ENCODE results near the gene HELZ.
"Not testable (repeated sequence)": the region's sequence is repeated elsewhere in the genome, so short reads cannot be mapped to it uniquely, and the experiment has no call there.

HELZ gene

DNA sequence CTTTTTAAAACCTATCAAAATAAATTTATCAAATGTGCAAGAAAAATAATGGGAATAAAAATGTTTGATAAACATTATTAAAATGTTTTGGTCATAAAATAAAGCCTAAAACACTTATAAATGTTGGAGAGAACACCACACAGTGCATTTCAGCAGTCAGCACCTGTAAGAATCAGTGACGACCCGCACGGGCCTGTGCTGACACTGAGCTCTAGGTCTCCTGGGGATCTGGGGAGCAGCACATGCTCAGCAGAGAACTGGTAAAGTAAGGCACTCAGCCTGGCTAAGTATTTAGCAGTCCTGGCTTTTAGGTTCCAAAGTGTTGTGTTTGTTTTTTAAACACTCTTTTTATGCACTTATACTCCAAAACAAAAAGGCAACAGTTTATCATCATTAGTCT lies 46.9 kb downstream of the HELZ start:
- DNase-seq: no peak
- no peaks in the 10 kb centered on the region for H3K4me1 ChIP-seq (ENCODE audit: control insufficient read depth, insufficient read depth, low read length, poor library complexity, severe bottlenecking)
- H3K27me3 ChIP-seq (replicated peaks; ENCODE audit: control insufficient read depth, insufficient read depth, low read length, poor library complexity, severe bottlenecking): no peaks in the 10 kb centered on the region
- no peak overlapping the region for H3K27ac ChIP-seq (ENCODE audit: insufficient read depth, low read length, poor library complexity, severe bottlenecking)
- peaks cover 40% of the 10 kb centered on the region for H3K36me3 ChIP-seq (ENCODE audit: control insufficient read depth, insufficient read depth, low read length)
- H3K9me3 ChIP-seq (ENCODE audit: control insufficient read depth, low read length): no peaks in the 10 kb centered on the region
- H3K4me3 ChIP-seq (ENCODE audit: insufficient read depth, low read depth, low read length, poor library complexity, severe bottlenecking): no peak overlapping the region

DNA sequence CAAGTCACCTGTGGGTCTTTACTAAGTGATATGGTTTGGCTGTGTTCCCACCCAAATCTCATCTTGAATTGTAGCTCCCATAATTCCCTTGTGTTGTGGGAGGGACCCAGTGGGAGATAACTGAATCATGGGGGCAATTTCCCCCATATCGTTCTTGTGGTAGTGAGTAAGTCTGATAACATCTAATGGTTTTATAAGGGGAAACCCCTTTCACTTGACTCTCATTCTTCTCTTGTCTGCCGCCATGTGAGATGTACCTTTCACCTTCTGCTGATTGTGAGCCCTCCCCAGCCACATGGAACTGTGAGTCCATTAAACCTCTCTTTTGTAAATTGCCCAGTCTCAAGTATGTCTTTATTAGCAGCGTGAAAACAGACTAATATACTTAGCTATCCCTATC lies 48.0 kb downstream of the HELZ start:
- not testable (repeated sequence) for H3K27ac ChIP-seq (ENCODE audit: insufficient read depth, low read length, poor library complexity, severe bottlenecking); H3K27me3 ChIP-seq (replicated peaks; ENCODE audit: control insufficient read depth, insufficient read depth, low read length, poor library complexity, severe bottlenecking); H3K4me1 ChIP-seq (ENCODE audit: control insufficient read depth, insufficient read depth, low read length, poor library complexity, severe bottlenecking); H3K4me3 ChIP-seq (ENCODE audit: insufficient read depth, low read depth, low read length, poor library complexity, severe bottlenecking); DNase-seq; H3K9me3 ChIP-seq (ENCODE audit: control insufficient read depth, low read length)
- peaks cover 35% of the 10 kb centered on the region for H3K36me3 ChIP-seq (ENCODE audit: control insufficient read depth, insufficient read depth, low read length)

DNA sequence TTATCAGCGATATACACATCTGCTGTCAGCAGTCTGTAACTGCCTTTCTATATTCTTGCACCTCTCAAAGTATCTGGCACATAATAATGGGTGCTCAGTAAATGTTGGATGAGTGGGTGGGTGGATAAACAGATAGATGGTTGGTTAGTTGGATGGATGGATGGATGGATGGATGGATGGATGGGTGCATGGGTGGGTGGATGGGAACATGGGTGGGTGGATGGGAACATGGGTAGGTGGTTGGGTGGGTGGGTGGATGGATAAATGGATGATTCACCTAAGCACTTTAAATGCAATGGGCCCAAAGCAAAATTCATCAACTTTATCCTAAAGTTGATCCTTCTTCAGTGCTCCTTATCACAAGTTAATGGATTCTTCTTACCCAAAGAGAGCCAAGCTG lies 48.6 kb downstream of the HELZ start:
- no peak overlapping the region for H3K4me3 ChIP-seq (ENCODE audit: insufficient read depth, low read depth, low read length, poor library complexity, severe bottlenecking)
- no peaks in the 10 kb centered on the region for H3K4me1 ChIP-seq (ENCODE audit: control insufficient read depth, insufficient read depth, low read length, poor library complexity, severe bottlenecking)
- H3K27ac ChIP-seq (ENCODE audit: insufficient read depth, low read length, poor library complexity, severe bottlenecking): no peak overlapping the region
- DNase-seq: no peak
- H3K36me3 ChIP-seq (ENCODE audit: control insufficient read depth, insufficient read depth, low read length): peaks cover 35% of the 10 kb centered on the region
- no peaks in the 10 kb centered on the region for H3K27me3 ChIP-seq (replicated peaks; ENCODE audit: control insufficient read depth, insufficient read depth, low read length, poor library complexity, severe bottlenecking)
- H3K9me3 ChIP-seq (ENCODE audit: control insufficient read depth, low read length): no peaks in the 10 kb centered on the region

DNA sequence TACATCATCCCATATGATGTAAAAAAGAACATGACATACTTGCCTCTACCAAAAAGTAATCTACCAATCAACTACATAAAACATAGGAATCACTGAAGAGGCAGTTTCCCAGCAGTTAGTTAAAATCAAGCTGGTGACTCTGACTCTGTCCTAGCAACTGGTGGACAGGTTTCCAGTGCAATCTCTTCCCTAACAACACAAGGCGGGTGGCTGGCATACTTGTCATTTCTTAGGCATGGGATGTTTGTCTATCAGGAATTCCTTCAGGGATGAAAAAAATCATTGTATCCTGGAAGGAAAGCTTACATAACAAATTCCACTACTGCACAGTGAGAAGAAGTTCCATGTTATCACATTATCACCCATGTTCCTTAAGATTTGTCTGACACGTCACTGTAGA lies 50.9 kb downstream of the HELZ start:
- DNase-seq: no peak
- Histone ChIP-seq H3K9me3 (ENCODE audit: control insufficient read depth, low read length) (no peaks in the 10 kb centered on the region), H3K4me1 (ENCODE audit: control insufficient read depth, insufficient read depth, low read length, poor library complexity, severe bottlenecking) (no peaks in the 10 kb centered on the region), H3K36me3 (ENCODE audit: control insufficient read depth, insufficient read depth, low read length) (peaks cover 17% of the 10 kb centered on the region), H3K4me3 (ENCODE audit: insufficient read depth, low read depth, low read length, poor library complexity, severe bottlenecking) (no peak overlapping the region), H3K27ac (ENCODE audit: insufficient read depth, low read length, poor library complexity, severe bottlenecking) (no peak overlapping the region), H3K27me3 (replicated peaks; ENCODE audit: control insufficient read depth, insufficient read depth, low read length, poor library complexity, severe bottlenecking) (no peaks in the 10 kb centered on the region)

DNA sequence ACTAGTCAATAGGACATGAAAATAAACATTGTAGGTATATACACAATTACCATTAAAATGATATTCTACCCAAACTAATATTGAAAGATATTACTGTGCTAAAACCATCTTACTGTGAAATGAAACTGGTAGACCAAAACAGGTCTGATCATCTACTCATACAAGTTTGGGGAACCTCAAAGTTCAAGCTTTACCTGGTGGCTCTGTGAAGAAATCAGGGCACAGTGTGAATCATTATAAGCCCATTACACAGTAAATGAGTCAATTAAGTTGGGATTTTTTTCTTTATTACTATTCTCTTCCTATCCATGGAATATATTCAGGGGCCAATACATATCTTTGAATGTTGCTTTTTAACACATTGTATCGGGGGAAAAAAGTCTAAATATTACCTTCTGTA lies 57.1 kb downstream of the HELZ start:
- Histone ChIP-seq H3K4me1 (ENCODE audit: control insufficient read depth, insufficient read depth, low read length, poor library complexity, severe bottlenecking) (no peaks in the 10 kb centered on the region), H3K36me3 (ENCODE audit: control insufficient read depth, insufficient read depth, low read length) (peaks cover 9% of the 10 kb centered on the region), H3K27me3 (replicated peaks; ENCODE audit: control insufficient read depth, insufficient read depth, low read length, poor library complexity, severe bottlenecking) (no peaks in the 10 kb centered on the region), H3K9me3 (ENCODE audit: control insufficient read depth, low read length) (no peaks in the 10 kb centered on the region), H3K27ac (ENCODE audit: insufficient read depth, low read length, poor library complexity, severe bottlenecking) (no peak overlapping the region), H3K4me3 (ENCODE audit: insufficient read depth, low read depth, low read length, poor library complexity, severe bottlenecking) (no peak overlapping the region)
- no peak for DNase-seq

DNA sequence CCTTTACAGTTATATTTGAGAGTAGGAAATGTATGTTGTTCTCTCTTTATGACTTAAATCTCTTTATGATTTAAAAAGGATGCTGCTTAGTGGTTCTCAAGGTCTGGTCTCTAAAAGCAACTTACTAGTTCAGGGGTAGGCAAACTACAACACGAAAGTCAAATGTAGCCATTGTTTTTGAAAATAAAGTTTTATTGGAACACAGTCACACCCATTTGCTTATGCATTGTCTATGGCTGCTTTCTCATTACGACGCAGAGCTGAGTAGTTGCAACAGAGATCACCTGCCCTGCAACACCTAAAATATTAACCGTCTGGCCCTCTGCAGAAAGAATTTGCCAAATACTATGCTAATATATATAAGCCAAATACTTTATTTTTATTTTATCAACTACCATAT lies 58.2 kb downstream of the HELZ start:
- no peaks in the 10 kb centered on the region for H3K27me3 ChIP-seq (replicated peaks; ENCODE audit: control insufficient read depth, insufficient read depth, low read length, poor library complexity, severe bottlenecking)
- DNase-seq: no peak
- no peaks in the 10 kb centered on the region for H3K4me1 ChIP-seq (ENCODE audit: control insufficient read depth, insufficient read depth, low read length, poor library complexity, severe bottlenecking)
- H3K27ac ChIP-seq (ENCODE audit: insufficient read depth, low read length, poor library complexity, severe bottlenecking): no peak overlapping the region
- no peak overlapping the region for H3K4me3 ChIP-seq (ENCODE audit: insufficient read depth, low read depth, low read length, poor library complexity, severe bottlenecking)
- H3K36me3 ChIP-seq (ENCODE audit: control insufficient read depth, insufficient read depth, low read length): peaks cover 9% of the 10 kb centered on the region
- no peaks in the 10 kb centered on the region for H3K9me3 ChIP-seq (ENCODE audit: control insufficient read depth, low read length)

DNA sequence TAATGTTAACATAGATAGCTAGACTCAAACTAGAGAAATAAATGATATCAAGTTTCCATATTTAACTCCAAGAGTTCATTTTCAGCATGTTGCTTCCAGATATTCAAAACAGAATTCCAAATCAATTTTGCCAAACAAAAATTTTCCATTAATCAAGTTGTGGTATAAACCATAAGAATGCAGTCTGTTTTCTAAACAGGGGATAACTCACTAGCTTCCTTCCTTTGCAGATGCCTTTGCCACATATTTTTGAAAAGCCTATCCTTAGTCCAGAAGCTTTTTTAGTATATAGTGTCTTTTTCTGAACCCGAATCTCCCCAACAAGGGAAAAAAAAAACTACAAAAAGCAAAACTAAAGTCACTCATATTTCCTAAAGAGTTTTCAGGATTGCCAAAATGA lies 61.5 kb downstream of the HELZ start:
- Histone ChIP-seq H3K9me3 (ENCODE audit: control insufficient read depth, low read length) (no peaks in the 10 kb centered on the region), H3K4me1 (ENCODE audit: control insufficient read depth, insufficient read depth, low read length, poor library complexity, severe bottlenecking) (no peaks in the 10 kb centered on the region), H3K4me3 (ENCODE audit: insufficient read depth, low read depth, low read length, poor library complexity, severe bottlenecking) (no peak overlapping the region), H3K36me3 (ENCODE audit: control insufficient read depth, insufficient read depth, low read length) (peaks cover 7% of the 10 kb centered on the region), H3K27ac (ENCODE audit: insufficient read depth, low read length, poor library complexity, severe bottlenecking) (no peak overlapping the region), H3K27me3 (replicated peaks; ENCODE audit: control insufficient read depth, insufficient read depth, low read length, poor library complexity, severe bottlenecking) (no peaks in the 10 kb centered on the region)
- no peak for DNase-seq

DNA sequence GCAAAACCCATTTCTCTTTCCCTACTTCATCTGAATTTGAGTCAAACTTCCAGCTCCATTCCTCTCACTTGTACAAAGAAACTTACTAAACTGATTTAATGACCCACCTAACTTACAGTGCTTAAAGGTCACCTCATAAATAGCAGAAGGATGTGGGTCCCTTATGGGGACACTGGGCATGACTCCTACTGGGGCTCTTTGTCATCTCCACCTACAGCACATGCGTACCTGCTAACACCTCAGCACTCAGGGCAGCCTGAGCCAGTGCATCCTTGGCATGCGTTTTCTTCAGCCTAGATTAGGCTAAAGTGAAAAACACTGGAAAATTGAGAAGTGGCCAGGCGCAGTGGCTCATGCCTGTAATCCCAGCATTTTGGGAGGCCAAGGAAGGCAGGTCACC lies 63.2 kb downstream of the HELZ start:
- no peak for DNase-seq
- Histone ChIP-seq H3K27me3 (replicated peaks; ENCODE audit: control insufficient read depth, insufficient read depth, low read length, poor library complexity, severe bottlenecking) (no peaks in the 10 kb centered on the region), H3K27ac (ENCODE audit: insufficient read depth, low read length, poor library complexity, severe bottlenecking) (no peak overlapping the region), H3K4me1 (ENCODE audit: control insufficient read depth, insufficient read depth, low read length, poor library complexity, severe bottlenecking) (no peaks in the 10 kb centered on the region), H3K9me3 (ENCODE audit: control insufficient read depth, low read length) (no peaks in the 10 kb centered on the region), H3K4me3 (ENCODE audit: insufficient read depth, low read depth, low read length, poor library complexity, severe bottlenecking) (no peak overlapping the region), H3K36me3 (ENCODE audit: control insufficient read depth, insufficient read depth, low read length) (peaks cover 11% of the 10 kb centered on the region)

DNA sequence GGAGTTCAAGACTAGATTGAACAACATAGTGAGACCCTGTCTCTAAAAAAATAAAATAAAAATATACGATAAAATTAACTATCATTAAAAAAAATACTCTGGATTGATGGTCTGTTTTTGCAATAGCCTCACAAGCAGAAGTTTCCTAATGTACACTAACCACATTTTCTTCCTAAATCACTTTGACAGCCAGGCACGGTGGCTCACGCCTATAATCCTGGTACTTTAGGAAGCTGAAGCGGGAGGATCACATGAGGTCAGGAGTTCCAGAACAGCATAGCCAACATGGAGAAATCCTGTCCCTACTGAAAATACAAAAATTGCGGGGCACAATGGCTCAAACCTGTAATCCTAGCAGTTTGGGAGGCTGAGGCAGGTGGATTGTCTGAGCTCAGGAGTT lies 64.7 kb downstream of the HELZ start:
- H3K4me3 ChIP-seq (ENCODE audit: insufficient read depth, low read depth, low read length, poor library complexity, severe bottlenecking): no peak overlapping the region
- DNase-seq: no peak
- no peaks in the 10 kb centered on the region for H3K9me3 ChIP-seq (ENCODE audit: control insufficient read depth, low read length)
- no peaks in the 10 kb centered on the region for H3K4me1 ChIP-seq (ENCODE audit: control insufficient read depth, insufficient read depth, low read length, poor library complexity, severe bottlenecking)
- H3K27ac ChIP-seq (ENCODE audit: insufficient read depth, low read length, poor library complexity, severe bottlenecking): no peak overlapping the region
- H3K36me3 ChIP-seq (ENCODE audit: control insufficient read depth, insufficient read depth, low read length): peaks cover 18% of the 10 kb centered on the region
- no peaks in the 10 kb centered on the region for H3K27me3 ChIP-seq (replicated peaks; ENCODE audit: control insufficient read depth, insufficient read depth, low read length, poor library complexity, severe bottlenecking)

DNA sequence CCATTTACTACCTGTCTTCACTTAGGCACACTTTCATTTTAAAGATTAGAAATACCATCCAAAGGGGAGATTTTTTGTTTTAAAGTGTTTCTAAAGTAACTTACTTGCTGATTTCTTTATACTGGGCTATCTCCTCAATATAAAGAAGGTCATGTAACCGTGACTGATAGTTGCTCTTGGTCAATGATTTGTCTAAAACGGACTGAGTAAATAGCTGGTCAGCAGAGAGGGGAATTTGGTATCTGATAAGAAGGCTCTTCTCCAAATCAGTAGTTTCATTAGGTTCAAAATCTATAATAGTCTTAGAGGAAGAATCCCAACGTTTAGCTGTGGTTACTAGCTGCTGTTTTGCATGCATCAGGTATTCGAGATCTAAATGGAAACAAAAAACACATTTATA lies 66.4 kb downstream of the HELZ start:
- Histone ChIP-seq H3K4me3 (ENCODE audit: insufficient read depth, low read depth, low read length, poor library complexity, severe bottlenecking) (no peak overlapping the region), H3K4me1 (ENCODE audit: control insufficient read depth, insufficient read depth, low read length, poor library complexity, severe bottlenecking) (no peaks in the 10 kb centered on the region), H3K27me3 (replicated peaks; ENCODE audit: control insufficient read depth, insufficient read depth, low read length, poor library complexity, severe bottlenecking) (no peaks in the 10 kb centered on the region), H3K27ac (ENCODE audit: insufficient read depth, low read length, poor library complexity, severe bottlenecking) (no peak overlapping the region), H3K36me3 (ENCODE audit: control insufficient read depth, insufficient read depth, low read length) (peaks cover 18% of the 10 kb centered on the region), H3K9me3 (ENCODE audit: control insufficient read depth, low read length) (no peaks in the 10 kb centered on the region)
- DNase-seq: no peak

DNA sequence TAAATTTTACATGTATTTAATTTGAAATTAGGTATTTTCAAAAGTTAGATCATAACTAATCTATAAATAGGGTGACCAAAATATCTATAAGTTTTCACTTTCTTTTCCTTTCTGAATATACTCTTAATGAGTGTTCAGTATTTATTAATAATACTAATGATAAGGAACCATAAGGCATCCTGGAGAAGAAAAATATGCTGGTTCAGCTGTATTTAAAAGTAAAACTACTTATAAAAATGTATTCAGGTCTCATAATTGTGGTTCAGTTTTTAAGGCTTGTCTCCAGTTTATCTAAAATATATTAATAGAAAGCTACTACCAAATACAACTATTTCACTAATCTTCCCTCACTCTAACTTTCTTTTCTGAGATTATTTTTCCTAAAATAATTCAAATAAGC lies 67.3 kb downstream of the HELZ start:
- no peaks in the 10 kb centered on the region for H3K4me1 ChIP-seq (ENCODE audit: control insufficient read depth, insufficient read depth, low read length, poor library complexity, severe bottlenecking)
- no peak overlapping the region for H3K4me3 ChIP-seq (ENCODE audit: insufficient read depth, low read depth, low read length, poor library complexity, severe bottlenecking)
- peaks cover 18% of the 10 kb centered on the region for H3K36me3 ChIP-seq (ENCODE audit: control insufficient read depth, insufficient read depth, low read length)
- H3K9me3 ChIP-seq (ENCODE audit: control insufficient read depth, low read length): no peaks in the 10 kb centered on the region
- no peak overlapping the region for H3K27ac ChIP-seq (ENCODE audit: insufficient read depth, low read length, poor library complexity, severe bottlenecking)
- H3K27me3 ChIP-seq (replicated peaks; ENCODE audit: control insufficient read depth, insufficient read depth, low read length, poor library complexity, severe bottlenecking): no peaks in the 10 kb centered on the region
- no peak for DNase-seq
